Coronary artery (tissue), 2 donors: ENCODE data around the gene AR.

Experiments used
- DNase-seq: peaks from one replicate; pipeline ENCODE4 v3.0.0-alpha.2; 2017; ENCODE audit warnings: low spot score
- H3K27ac ChIP-seq, 2 donors: fragments of 200-600 bp; sonication (generic); one replicate each; pipeline ENCODE4 v1.5.1; 2016 to 2019
- H3K4me3 ChIP-seq: fragments of 200-600 bp; sonication (generic); 2 replicates; pipeline ENCODE4 v1.5.1; 2016; ENCODE audit warnings: mild to moderate bottlenecking, moderate library complexity
- CTCF ChIP-seq: fragments of 200-600 bp; sonication (generic); IDR thresholded peaks from one replicate; pipeline ENCODE4 v1.5.1; 2019; ENCODE audit warnings: antibody characterized with exemption

The AR gene

GRCh38 chrX:67524428-67524827, 19.4 kb upstream of the AR start:
- no peak for TF ChIP-seq CTCF
- Histone ChIP-seq H3K27ac (no peak overlapping the region), H3K4me3 (no peak overlapping the region)
- DNase-seq, result no peak

- TF ChIP-seq CTCF, result no peak
- DNase-seq, result no peak
Measured at GRCh38 chrX:67524950-67525691, 18.7 kb upstream of the AR start.

GRCh38 chrX:67536564-67536963, 7.3 kb upstream of the AR start:
- TF ChIP-seq CTCF, result no peak
- no peak overlapping the region for H3K27ac ChIP-seq
- H3K4me3 ChIP-seq, result no peak overlapping the region
- no peak for DNase-seq

More at GRCh38 chrX:67524950-67525691, 18.7 kb upstream of the AR start:
- no peak overlapping the region for H3K27ac ChIP-seq
- H3K4me3 ChIP-seq, result no peak overlapping the region

GRCh38 chrX:67538383-67538782, 5.4 kb upstream of the AR start:
- Histone ChIP-seq H3K27ac (no peak overlapping the region), H3K4me3 (no peak overlapping the region)
- no peak for TF ChIP-seq CTCF
- no peak for DNase-seq

GRCh38 chrX:67544281-67545035, 637 bp downstream of the AR start:
- DNase-seq, result peak; percentile 75
- Histone ChIP-seq H3K27ac (peak overlapping the region; percentile 74 to 76), H3K4me3 (peak overlapping the region; percentile 80)
- no peak for TF ChIP-seq CTCF

- DNase-seq, result no peak
- TF ChIP-seq CTCF, result no peak
- Histone ChIP-seq H3K4me3 (peak overlapping the region; percentile 80), H3K27ac (peak overlapping the region in 1 of 2 donors; percentile 87)
Measured at GRCh38 chrX:67545036-67545821, 1.4 kb downstream of the AR start.
